ENCODE measurements around the gene COL5A1. TPM values are rescaled to one million over a fixed set of nuclear protein-coding genes. Genes with fewer than 3 reads are reported as not detected.
A peak's percentile ranks its signal among the peaks of the same experiment; 100 is the strongest.

Gene COL5A1
- total RNA-seq, 1 experiment from 2014 or later = 165 TPM

- Histone ChIP-seq H3K36me3 (no peaks in the 10 kb centered on the region), H3K9me3 (replicated peaks) (peaks cover 11% of the 10 kb centered on the region), H3K4me3 (no peak overlapping the region), H3K27ac (no peak overlapping the region), H3K27me3 (replicated peaks) (no peaks in the 10 kb centered on the region), H3K4me1 (replicated peaks) (no peaks in the 10 kb centered on the region)
- peak in 1 of 2 experiments; percentile 37 for DNase-seq (ENCODE audit: low read depth in 1 of 2, low spot score in 2 of 2)
Observed at GRCh38 chr9:134618163-134618832, 23.3 kb upstream of the COL5A1 start.

DNA sequence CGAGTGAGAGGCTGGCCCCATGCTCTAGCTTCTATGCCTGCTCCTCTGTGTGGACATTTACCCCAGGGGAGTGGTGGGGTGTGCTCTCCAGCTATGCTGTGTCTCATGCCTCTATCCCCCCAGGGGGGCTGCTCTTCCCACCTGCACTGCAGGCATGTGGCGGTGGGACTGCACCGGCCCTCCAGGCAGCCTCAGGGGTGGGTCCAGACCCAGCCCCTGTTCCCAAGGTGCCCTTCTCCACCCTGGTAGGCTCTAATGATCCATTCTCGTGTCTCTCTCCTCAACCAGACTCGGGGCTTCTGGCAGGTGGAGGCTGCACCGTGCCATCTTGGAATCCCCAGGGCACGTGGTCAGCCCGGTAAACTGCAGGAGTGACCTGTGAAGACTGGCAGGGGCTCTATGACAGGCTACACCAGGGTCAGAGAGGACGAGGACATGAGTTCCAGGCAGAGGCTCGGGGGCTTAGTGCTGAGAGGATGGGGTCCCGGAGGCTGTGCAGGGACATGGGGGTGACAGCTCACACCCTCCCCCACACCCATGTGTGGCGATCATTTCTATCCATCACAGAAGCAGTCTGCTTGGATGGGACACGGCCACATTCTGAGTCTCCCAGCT, 22.7 kb upstream of the COL5A1 start:
- Histone ChIP-seq H3K4me3 (no peak overlapping the region), H3K36me3 (no peaks in the 10 kb centered on the region), H3K4me1 (replicated peaks) (peaks cover under 1% of the 10 kb centered on the region; the same call in 1 of the 2 replicates), H3K27me3 (replicated peaks) (no peaks in the 10 kb centered on the region), H3K27ac (no peak overlapping the region), H3K9me3 (replicated peaks) (peaks cover 9% of the 10 kb centered on the region)
- DNase-seq (ENCODE audit: low read depth in 1 of 2, low spot score in 2 of 2) = no peak

DNA sequence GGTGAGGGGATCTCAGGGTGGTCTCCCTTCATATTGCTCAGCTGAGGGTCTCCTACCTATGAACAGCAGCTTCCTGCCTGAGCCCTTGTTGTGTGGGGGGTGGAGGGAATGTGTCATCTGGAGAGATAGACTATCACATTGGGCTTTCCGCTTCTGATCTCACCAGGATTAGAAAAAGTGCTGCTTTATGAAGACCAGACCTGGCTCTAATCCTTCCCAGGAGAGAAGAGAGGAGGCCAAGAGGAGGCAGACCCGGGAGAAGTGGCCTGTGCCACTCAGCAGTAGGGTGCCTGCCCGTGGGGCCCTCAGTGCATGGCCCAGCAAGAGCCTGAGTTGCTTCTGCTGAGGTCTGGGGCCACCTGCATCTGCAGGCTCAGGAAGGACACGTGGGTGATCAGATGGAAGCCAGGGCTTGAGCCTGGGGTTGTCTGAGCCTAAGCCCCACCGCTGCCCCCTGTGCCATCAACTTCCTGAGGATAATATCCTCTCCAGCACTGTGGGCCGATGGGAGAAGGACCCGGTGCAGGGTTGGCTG, 22.1 kb upstream of the COL5A1 start:
- H3K9me3 ChIP-seq (replicated peaks) = peaks cover 4% of the 10 kb centered on the region; the same call in 1 of the 2 replicates
- no peak overlapping the region for H3K4me3 ChIP-seq
- no peaks in the 10 kb centered on the region for H3K27me3 ChIP-seq (replicated peaks)
- no peaks in the 10 kb centered on the region for H3K36me3 ChIP-seq
- H3K4me1 ChIP-seq (replicated peaks) = peaks cover 6% of the 10 kb centered on the region
- no peak overlapping the region for H3K27ac ChIP-seq
- peak in 1 of 2 experiments; percentile 30 for DNase-seq (ENCODE audit: low read depth in 1 of 2, low spot score in 2 of 2)

- Histone ChIP-seq H3K27ac (no peak overlapping the region), H3K36me3 (no peaks in the 10 kb centered on the region), H3K4me3 (no peak overlapping the region), H3K9me3 (replicated peaks) (no peaks in the 10 kb centered on the region), H3K4me1 (replicated peaks) (peaks cover 12% of the 10 kb centered on the region), H3K27me3 (replicated peaks) (no peaks in the 10 kb centered on the region)
- peak in 1 of 2 experiments; percentile 31 for DNase-seq (ENCODE audit: low read depth in 1 of 2, low spot score in 2 of 2)
Observed at GRCh38 chr9:134619983-134620661, 21.5 kb upstream of the COL5A1 start.

GRCh38 chr9:134620751-134621557, 20.6 kb upstream of the COL5A1 start:
- Histone ChIP-seq H3K27ac (no peak overlapping the region), H3K9me3 (replicated peaks) (no peaks in the 10 kb centered on the region), H3K36me3 (no peaks in the 10 kb centered on the region), H3K4me1 (replicated peaks) (peaks cover 20% of the 10 kb centered on the region), H3K4me3 (no peak overlapping the region), H3K27me3 (replicated peaks) (no peaks in the 10 kb centered on the region)
- peak in 1 of 2 experiments; percentile 39 for DNase-seq (ENCODE audit: low read depth in 1 of 2, low spot score in 2 of 2)

GRCh38 chr9:134621558-134622110, 20.0 kb upstream of the COL5A1 start:
- H3K4me1 ChIP-seq (replicated peaks) = peaks cover 27% of the 10 kb centered on the region
- no peak overlapping the region for H3K4me3 ChIP-seq
- no peaks in the 10 kb centered on the region for H3K36me3 ChIP-seq
- H3K27me3 ChIP-seq (replicated peaks) = no peaks in the 10 kb centered on the region
- no peak for DNase-seq (ENCODE audit: low read depth in 1 of 2, low spot score in 2 of 2)
- no peak overlapping the region for H3K27ac ChIP-seq
- H3K9me3 ChIP-seq (replicated peaks) = no peaks in the 10 kb centered on the region

DNA sequence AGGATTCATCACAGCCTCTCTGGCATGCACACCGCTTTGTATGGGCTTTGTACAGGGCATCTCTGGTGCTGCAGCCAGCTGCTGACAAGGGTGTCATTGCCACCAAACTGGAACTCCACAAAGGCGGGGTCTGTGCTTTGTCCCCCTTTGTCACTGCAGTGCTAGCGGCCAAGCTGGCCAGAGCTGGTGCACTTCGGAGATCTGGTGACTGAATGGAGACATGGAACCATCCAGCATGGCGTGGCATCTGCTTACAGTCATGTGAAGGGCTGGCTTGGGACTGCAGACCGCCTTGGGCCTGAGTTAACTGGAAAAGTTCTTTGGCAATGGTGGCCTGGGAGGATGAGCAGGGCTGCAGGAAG, 18.7 kb upstream of the COL5A1 start:
- Histone ChIP-seq H3K36me3 (no peaks in the 10 kb centered on the region), H3K9me3 (replicated peaks) (no peaks in the 10 kb centered on the region), H3K27ac (no peak overlapping the region), H3K4me1 (replicated peaks) (peaks cover 33% of the 10 kb centered on the region), H3K4me3 (no peak overlapping the region), H3K27me3 (replicated peaks) (no peaks in the 10 kb centered on the region)
- DNase-seq (ENCODE audit: low read depth in 1 of 2, low spot score in 2 of 2) = no peak

- Histone ChIP-seq H3K9me3 (replicated peaks) (no peaks in the 10 kb centered on the region), H3K36me3 (no peaks in the 10 kb centered on the region), H3K4me3 (no peak overlapping the region), H3K27ac (no peak overlapping the region), H3K4me1 (replicated peaks) (peaks cover 33% of the 10 kb centered on the region), H3K27me3 (replicated peaks) (no peaks in the 10 kb centered on the region)
- DNase-seq (ENCODE audit: low read depth in 1 of 2, low spot score in 2 of 2) = no peak
Observed at GRCh38 chr9:134623258-134624066, 18.1 kb upstream of the COL5A1 start.

- peaks cover 33% of the 10 kb centered on the region for H3K4me1 ChIP-seq (replicated peaks)
- H3K9me3 ChIP-seq (replicated peaks) = no peaks in the 10 kb centered on the region
- H3K36me3 ChIP-seq = no peaks in the 10 kb centered on the region
- H3K4me3 ChIP-seq = no peak overlapping the region
- H3K27ac ChIP-seq = peak overlapping the region; percentile 23
- DNase-seq (ENCODE audit: low read depth in 1 of 2, low spot score in 2 of 2) = peak in 1 of 2 experiments; percentile 31
- H3K27me3 ChIP-seq (replicated peaks) = no peaks in the 10 kb centered on the region
Observed at GRCh38 chr9:134624137-134624591, 17.4 kb upstream of the COL5A1 start.

- peak; percentile 77 to 87 for DNase-seq (ENCODE audit: low read depth in 1 of 2, low spot score in 2 of 2)
- Histone ChIP-seq H3K27ac (peak overlapping the region; percentile 41), H3K4me1 (replicated peaks) (peaks cover 33% of the 10 kb centered on the region)
Observed at GRCh38 chr9:134624621-134625181, 16.9 kb upstream of the COL5A1 start.

GRCh38 chr9:134625361-134626068, 16.1 kb upstream of the COL5A1 start:
- Histone ChIP-seq H3K27me3 (replicated peaks) (no peaks in the 10 kb centered on the region), H3K36me3 (no peaks in the 10 kb centered on the region), H3K4me1 (replicated peaks) (peaks cover 33% of the 10 kb centered on the region), H3K4me3 (no peak overlapping the region), H3K27ac (peak overlapping the region; percentile 41), H3K9me3 (replicated peaks) (no peaks in the 10 kb centered on the region)
- no peak for DNase-seq (ENCODE audit: low read depth in 1 of 2, low spot score in 2 of 2)

More at GRCh38 chr9:134624621-134625181, 16.9 kb upstream of the COL5A1 start:
- H3K4me3 ChIP-seq = no peak overlapping the region
- no peaks in the 10 kb centered on the region for H3K9me3 ChIP-seq (replicated peaks)
- no peaks in the 10 kb centered on the region for H3K36me3 ChIP-seq
- no peaks in the 10 kb centered on the region for H3K27me3 ChIP-seq (replicated peaks)

DNA sequence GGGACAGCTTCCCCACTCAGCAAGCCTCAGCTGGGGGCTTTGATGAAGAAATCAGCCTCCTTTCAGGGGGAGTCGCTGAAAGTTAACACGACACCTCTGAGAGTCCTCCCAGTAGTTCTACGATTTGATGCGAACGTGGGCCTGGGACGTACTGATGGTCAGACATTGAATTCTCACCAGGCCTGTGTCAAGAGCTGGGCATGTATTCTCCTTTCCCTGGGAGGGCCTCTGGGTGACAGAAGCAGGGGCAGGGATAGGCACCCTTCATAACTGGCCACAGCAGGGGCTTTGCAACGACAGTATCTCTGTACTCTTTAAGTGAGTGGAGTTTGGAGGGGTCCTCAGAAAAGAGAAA, 15.6 kb upstream of the COL5A1 start:
- Histone ChIP-seq H3K4me3 (no peak overlapping the region), H3K9me3 (replicated peaks) (no peaks in the 10 kb centered on the region), H3K4me1 (replicated peaks) (peaks cover 33% of the 10 kb centered on the region), H3K27ac (peak overlapping the region; percentile 41; the same call in 1 of the 2 replicates), H3K36me3 (no peaks in the 10 kb centered on the region), H3K27me3 (replicated peaks) (no peaks in the 10 kb centered on the region)
- no peak for DNase-seq (ENCODE audit: low read depth in 1 of 2, low spot score in 2 of 2)

Measured in SJSA1 (cell line).